Kidney tubule cell (primary cell): ENCODE data around the gene GGACT.
"Not testable (repeated sequence)": the region's sequence is repeated elsewhere in the genome, so short reads cannot be mapped to it uniquely, and the experiment has no call there.

Source experiments
- DNase-seq: peaks from one replicate; pipeline ENCODE4 v3.0.0-alpha.2; 2018; ENCODE audit warnings: low spot score

The GGACT gene

DNA sequence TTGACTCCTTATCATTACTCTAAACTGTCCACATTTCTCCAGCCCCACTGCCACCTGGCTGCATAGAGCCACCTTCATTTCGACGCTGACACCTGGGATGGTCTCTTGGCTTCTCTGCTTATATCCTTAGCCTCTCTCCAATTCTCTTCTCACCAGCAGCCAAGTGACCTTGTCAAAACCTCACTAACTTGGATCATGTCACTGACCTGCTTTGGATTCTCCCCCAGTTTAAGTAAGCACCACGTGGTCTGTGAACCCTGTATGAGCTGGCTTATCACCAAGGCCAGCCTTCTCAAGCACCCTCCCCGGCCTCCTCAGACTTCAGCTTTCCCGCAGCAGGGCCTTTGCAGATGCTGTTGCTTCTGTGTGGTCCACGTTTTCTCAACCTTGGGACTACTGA, 12.3 kb upstream of the GGACT start:
- no peak for DNase-seq

GRCh38 chr13:100600461-100600860, 11.9 kb upstream of the GGACT start:
- no peak for DNase-seq

DNA sequence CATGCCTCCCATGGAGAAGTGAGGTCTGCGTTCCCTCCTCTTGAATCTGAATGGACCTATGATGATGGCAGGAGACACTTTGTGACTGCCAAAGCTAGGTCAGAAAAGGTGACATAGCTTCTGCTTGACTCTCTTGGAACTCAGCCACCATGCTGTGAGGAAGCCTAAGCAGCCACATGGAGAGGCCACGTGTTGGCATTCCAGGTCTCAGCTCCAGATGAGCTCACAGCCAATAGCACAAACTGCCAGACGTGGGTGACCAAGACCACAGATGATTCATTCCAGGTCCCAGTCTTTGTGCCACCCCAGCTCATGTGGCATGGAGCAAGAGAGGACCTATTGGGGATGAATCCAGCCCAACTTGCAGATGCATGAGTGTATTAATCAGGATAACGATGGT, 8.7 kb upstream of the GGACT start:
- peak; percentile 47 for DNase-seq

DNA sequence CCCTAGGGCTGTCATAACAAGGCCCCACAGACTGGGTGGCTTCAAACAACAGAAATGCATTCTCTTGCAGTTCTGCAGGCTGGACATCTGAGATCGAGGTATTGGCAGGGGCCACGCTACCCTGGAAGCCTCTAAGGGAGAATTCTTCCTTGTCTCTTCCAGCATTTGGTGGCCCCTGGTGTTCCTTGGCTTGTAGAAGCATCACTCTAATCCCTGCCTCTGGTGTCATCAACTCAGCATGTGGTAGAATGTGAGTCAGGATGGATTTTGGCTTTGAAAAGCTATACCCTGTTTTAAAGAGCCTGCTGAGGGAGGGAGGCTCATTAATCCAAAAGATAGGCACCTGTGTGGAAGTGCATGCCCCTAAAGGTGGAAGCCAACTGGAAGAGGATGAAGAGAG, 7.9 kb upstream of the GGACT start:
- no peak for DNase-seq

DNA sequence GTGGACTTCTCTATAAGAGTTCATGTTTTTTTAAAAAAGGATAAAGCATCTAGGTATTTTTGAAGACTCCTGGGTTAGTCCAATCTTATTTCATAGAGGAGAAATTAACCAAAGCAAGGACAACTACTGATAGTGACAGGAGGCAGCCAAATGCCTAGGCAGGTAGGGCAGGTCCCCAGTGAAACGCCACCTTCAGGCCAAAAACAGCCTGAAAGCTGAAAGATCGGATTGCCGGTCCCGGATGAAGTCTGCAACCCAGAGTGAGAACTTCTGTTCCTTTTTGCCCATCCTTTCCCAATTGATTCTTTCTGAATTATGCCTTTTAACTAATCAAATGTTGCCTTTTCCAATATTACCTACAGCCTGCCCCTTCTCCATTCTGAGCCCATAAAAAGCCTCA, 6.1 kb upstream of the GGACT start:
- DNase-seq = no peak

DNA sequence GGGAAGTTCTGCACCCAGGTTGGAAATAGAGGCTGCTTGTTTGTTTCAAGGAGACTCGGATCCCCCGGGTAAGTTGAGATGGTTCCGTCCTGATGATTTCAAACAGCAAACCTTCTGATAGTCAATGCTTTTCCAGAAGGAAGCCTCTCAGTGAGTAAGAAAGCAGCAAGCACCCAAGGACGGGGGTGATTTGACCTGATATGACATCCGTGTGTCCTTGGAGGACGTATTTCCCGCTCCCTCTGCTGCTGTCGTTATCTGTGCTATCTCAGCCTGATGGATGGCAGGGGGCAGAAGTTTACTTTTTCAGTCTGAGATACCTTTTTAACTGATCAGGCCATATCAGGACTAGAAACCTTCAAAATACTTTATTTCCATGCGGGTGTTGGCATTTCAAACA, 5.7 kb upstream of the GGACT start:
- no peak for DNase-seq

GRCh38 chr13:100589178-100589725, 663 bp upstream of the GGACT start:
- DNase-seq = no peak

GRCh38 chr13:100584896-100585295, 3.7 kb downstream of the GGACT start:
- DNase-seq = no peak

GRCh38 chr13:100581504-100581903, 7.1 kb downstream of the GGACT start:
- no peak for DNase-seq

DNA sequence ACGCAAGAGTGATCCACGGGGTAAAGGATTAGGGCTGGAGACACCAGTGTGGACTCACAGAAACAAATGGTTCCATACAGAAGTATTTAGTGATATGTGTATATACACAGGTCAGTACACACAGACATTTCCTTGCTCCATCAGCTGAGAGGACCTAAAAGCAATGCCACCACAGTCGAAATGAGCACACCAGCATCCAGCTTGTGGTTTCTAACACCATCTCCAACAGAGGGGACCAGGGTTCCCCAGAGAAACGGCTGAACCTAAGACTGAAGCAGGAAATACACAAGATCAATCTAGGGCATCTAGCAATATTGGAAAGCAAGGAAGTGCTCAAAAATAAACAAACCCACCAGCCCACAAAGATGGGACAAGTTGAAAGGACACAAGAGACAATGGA, 7.6 kb downstream of the GGACT start:
- no peak for DNase-seq

DNA sequence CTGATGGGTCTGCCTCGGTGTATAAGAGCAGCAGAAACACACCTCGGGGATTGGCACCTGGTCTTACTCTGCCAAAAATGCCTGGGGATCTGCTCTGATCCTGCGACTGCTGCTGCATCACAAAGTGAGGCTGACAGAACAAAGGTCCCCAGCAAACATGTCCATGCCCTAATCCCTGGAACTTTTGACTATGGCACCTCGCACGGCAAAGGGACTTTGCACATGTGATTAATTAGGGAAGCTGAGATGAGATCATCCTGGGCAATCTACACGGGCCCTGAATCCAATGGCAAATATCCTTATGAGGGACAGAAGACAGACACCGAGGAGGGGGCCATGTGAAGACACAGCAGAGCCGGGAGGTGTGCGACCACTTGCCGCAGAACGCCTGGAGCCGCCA, 8.5 kb downstream of the GGACT start:
- DNase-seq = no peak

GRCh38 chr13:100577239-100577638, 11.3 kb downstream of the GGACT start:
- DNase-seq = not testable (repeated sequence)

DNA sequence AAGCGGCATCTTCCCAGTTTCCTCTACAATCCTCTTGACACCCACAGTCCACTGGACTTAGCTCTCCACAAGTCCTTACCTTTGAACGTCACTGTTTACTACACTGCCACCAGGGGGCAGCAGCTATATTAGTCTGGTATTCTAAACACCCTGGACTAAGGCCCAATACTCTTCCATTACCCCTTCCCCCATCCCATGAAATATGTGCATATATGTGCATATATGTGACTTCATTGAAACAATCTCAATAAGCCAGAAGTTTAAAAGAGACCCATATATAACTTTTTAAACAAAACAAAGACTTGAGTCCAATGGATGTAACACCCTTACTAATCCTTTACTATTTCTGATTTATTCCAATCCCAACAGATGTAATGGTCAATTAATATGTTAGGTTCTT, 15.5 kb downstream of the GGACT start:
- DNase-seq = peak; percentile 76

GRCh38 chr13:100566543-100566942, 22.0 kb downstream of the GGACT start:
- DNase-seq = peak; percentile 77

GRCh38 chr13:100565286-100565685, 23.3 kb downstream of the GGACT start:
- no peak for DNase-seq

DNA sequence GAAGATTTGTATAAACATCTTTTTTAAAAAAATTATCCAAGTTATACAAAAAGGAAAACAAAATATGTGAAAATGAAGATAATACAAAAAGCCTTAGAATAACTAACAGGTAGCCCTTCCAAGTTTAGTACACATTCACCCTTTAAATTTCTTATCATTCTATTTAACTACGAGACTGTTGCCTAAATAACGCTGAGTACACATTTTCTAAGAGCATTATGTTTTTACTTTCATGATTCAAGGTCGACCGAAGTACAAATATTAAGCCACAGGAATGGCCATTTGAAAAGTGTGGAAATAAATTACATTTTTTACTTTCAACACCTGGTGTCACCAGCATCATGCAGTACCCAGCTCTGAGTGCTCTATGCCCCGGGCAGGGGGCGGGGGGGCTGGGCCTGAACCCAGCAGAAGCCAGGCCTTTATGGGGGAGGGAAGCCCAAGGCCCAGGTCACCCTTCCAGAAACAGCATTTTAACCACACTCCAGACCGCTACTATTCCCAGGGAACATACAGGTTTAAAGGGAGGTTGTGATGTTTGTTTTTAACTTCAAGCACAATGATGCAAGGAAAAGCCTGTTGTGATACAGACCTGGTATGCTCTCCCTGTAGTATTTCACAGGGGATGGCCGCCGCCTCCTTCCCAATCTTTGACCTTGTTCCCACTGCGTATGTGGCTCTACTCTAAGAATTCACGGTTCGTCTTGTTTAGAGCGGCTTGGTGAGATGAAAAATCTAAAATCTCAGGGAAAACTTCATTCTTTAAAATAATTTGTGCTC, 24.0 kb downstream of the GGACT start:
- DNase-seq = no peak

DNA sequence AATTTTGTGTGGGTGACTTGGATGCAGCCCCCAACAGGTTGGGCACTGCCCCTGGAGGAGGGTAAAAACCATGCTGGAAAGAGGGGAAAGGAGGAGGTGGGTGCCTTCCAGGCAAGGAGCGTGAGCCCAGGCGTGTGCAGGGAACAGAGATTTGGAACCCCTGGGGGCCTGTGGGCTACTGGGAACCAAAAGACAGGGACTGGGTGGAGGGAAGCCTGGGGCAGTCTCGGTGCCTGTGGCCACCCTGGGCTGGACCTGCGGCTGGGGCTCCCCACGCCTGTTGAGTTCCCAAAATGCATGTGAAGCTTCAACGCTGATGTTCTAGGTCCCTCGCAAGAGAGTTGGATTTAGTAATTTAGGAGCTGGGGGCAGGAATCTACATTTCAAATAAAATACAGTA, 24.8 kb downstream of the GGACT start:
- DNase-seq = no peak

DNA sequence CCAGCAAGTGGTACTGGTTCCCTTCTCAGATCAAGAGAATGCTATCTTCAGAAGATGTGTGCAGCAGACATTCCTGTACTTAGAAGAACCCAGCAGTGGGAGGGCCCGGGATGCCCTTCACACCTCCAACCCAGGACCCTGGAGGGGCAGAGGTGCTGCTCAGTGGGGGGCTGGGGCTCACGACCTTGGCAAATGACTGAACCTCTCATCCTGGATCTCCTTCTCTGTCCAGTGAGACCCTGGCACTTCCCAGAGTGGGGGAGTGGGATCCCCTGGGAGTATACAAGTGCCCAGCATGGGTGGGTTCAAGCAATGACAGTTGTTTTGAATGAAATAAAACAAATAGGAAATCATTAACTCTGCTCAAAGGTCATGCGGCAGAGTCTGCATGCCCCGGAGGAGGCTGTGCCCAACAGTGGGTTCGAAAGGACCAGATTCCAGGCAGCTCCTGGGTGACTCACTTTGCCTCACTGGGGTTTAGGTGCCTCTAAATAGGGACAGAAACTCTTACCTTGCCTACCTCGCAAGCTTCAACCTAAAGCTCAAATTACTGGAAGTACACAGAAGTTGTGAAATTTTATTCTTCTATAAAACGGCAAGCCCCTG, 26.9 kb downstream of the GGACT start:
- peak; percentile 49 for DNase-seq

DNA sequence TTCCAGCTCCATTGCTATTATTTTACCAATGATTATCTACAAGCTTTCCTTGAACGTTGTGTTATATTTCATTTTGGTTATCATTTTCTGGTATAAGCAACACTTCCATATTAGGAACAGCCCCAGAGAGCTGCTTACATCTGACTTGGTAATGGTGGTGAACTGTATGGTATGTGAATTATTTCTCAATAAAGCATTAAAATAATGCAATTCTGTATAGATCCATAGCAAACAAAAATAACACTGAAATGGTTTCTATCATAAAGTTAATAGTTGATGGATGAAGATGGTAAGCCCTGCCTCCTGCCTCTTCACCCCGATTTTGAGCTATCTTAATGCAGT, 27.5 kb downstream of the GGACT start:
- no peak for DNase-seq

- DNase-seq = no peak
Measured at GRCh38 chr13:100560498-100561157, 28.0 kb downstream of the GGACT start.

- no peak for DNase-seq
Measured at GRCh38 chr13:100559886-100560285, 28.7 kb downstream of the GGACT start.

GRCh38 chr13:100552755-100553154, 35.8 kb downstream of the GGACT start:
- DNase-seq = no peak

GRCh38 chr13:100549316-100549715, 39.3 kb downstream of the GGACT start:
- no peak for DNase-seq
